ENCODE results near the gene TPCN1. TPM values are rescaled to one million over a fixed set of nuclear protein-coding genes. Genes with fewer than 3 reads are reported as not detected.

Gene TPCN1
- total and polyA plus RNA-seq, 2 experiments from 2014 or later: 14.4 to 16.2 TPM

DNA sequence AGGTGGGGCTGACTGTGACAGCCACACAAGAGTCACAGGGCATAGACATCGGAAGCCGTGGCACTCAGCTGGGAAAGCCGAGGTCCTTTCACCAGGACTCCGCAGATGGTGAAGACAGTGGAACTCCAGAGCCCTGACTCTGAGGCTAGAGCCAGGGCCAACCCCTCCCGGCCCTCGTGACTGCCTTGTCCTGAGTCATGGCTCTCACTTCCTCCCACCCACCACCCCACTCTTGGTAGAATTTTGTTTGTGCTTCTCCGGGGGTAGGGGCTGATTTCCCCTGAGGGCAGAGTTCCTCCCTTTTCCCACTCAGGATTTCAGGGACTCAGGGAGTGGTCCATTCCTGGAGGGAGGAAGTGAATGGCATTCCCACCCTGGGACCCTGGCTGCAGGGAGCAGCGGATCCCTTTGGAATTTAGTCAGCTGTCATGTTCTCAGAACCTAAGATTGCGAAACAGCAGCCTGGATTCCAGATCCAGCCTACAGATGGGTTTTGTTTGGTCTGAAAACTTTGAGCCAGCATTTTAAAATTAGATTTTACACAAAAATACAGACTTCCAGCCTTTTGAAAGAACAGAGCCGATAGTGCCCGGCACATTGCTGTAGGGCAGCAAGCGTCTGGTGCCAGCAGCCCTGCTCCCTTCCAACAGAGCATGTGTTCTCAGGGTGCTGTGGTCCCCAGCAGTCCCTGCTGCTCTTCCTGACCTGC is 50.7 kb downstream of the TPCN1 start:
- Histone ChIP-seq H3K9me2 (ENCODE audit: insufficient read depth) (no peaks in the 10 kb centered on the region), H3K79me2 (replicated peaks; ENCODE audit: insufficient read depth) (no peaks in the 10 kb centered on the region), H4K20me1 (replicated peaks; ENCODE audit: insufficient read depth) (no peaks in the 10 kb centered on the region), H3K4me1 (ENCODE audit: insufficient read depth) (no peaks in the 10 kb centered on the region), H3K27ac (ENCODE audit: low read depth) (no peak overlapping the region), H3K4me3 (no peak overlapping the region), H3K4me2 (no peak overlapping the region), H3K36me3 (ENCODE audit: insufficient read depth) (no peaks in the 10 kb centered on the region), H3F3A (replicated peaks; ENCODE audit: low read depth) (no peaks in the 10 kb centered on the region), H2AFZ (no peak overlapping the region), H3K27me3 (ENCODE audit: insufficient read depth) (no peaks in the 10 kb centered on the region)
- Mint-ChIP-seq H3K36me3 (ENCODE audit: low read depth) (peaks cover 12% of the 10 kb centered on the region), H3K27me3 (ENCODE audit: insufficient read depth, low read depth, poor library complexity) (peaks cover 10% of the 10 kb centered on the region), H3K27ac (peak overlapping the region; percentile 87), H3K9me3 (no peaks in the 10 kb centered on the region), H3K4me3 (no peak overlapping the region), H3K4me1 (peaks cover 9% of the 10 kb centered on the region)
- peak; percentile 24 for DNase-seq (ENCODE audit: low spot score)
- ATAC-seq: no peak
- no peak for TF ChIP-seq EZH2 (IDR thresholded peaks at IDR 0.05; ENCODE audit: low read depth, unreplicated experiment)
- no peak for TF ChIP-seq CREB1 (CRISPR knock-in tag; IDR thresholded peaks at IDR 0.05; ENCODE audit: low read depth)

DNA sequence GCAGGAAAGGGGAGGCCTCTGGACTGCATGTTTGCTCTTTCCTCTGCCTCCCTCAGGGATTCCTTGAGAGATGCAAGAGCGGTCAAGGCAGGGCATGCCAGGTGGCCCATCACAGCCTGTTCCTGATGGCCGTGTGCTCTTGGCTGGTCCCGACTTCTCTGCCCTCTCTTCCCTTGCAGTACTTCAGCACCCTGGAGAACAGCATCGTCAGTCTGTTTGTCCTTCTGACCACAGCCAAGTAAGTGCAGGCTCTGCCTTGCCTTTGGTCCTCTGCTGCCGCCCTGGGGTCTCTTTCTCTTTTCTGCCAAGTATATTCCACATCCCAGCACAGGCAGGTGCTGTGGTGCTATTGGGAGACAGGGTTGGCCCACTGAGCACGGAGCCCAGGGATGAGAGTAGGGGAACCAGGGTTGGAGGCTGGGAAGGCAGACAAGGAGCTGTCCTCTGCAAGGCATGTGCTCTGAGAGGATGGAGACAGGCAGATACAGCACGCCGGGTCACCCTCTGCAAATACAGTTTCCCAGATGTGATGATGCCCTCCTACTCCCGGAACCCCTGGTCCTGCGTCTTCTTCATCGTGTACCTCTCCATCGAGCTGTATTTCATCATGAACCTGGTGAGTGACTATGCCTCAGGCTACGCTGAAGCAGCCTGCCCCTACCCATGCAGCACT is 51.9 kb downstream of the TPCN1 start:
- no peak overlapping the region for H3K27ac ChIP-seq (ENCODE audit: low read depth)
- ATAC-seq: peak; percentile 71
- Mint-ChIP-seq H3K4me3 (no peak overlapping the region), H3K36me3 (ENCODE audit: low read depth) (peaks cover 7% of the 10 kb centered on the region), H3K4me1 (peaks cover 9% of the 10 kb centered on the region), H3K27me3 (ENCODE audit: insufficient read depth, low read depth, poor library complexity) (peaks cover 10% of the 10 kb centered on the region), H3K27ac (no peak overlapping the region), H3K9me3 (no peaks in the 10 kb centered on the region)
- no peaks in the 10 kb centered on the region for H3K4me1 ChIP-seq (ENCODE audit: insufficient read depth)
- H3K9me2 ChIP-seq (ENCODE audit: insufficient read depth): no peaks in the 10 kb centered on the region
- H3K4me2 ChIP-seq: no peak overlapping the region
- H2AFZ ChIP-seq: no peak overlapping the region
- H3K36me3 ChIP-seq (ENCODE audit: insufficient read depth): no peaks in the 10 kb centered on the region
- TF ChIP-seq EZH2phosphoT487 (IDR thresholded peaks at IDR 0.05; ENCODE audit: unreplicated experiment) (no peak), STAT1 (IDR thresholded peaks at IDR 0.05; ENCODE audit: unreplicated experiment) (no peak), ZNF114 (CRISPR knock-in tag; IDR thresholded peaks at IDR 0.05) (no peak), JUNB (IDR thresholded peaks at IDR 0.05; ENCODE audit: unreplicated experiment) (no peak), POLR2AphosphoS5 (IDR thresholded peaks at IDR 0.05; ENCODE audit: low read depth) (no peak)
- TF ChIP-seq, protein P1, sequence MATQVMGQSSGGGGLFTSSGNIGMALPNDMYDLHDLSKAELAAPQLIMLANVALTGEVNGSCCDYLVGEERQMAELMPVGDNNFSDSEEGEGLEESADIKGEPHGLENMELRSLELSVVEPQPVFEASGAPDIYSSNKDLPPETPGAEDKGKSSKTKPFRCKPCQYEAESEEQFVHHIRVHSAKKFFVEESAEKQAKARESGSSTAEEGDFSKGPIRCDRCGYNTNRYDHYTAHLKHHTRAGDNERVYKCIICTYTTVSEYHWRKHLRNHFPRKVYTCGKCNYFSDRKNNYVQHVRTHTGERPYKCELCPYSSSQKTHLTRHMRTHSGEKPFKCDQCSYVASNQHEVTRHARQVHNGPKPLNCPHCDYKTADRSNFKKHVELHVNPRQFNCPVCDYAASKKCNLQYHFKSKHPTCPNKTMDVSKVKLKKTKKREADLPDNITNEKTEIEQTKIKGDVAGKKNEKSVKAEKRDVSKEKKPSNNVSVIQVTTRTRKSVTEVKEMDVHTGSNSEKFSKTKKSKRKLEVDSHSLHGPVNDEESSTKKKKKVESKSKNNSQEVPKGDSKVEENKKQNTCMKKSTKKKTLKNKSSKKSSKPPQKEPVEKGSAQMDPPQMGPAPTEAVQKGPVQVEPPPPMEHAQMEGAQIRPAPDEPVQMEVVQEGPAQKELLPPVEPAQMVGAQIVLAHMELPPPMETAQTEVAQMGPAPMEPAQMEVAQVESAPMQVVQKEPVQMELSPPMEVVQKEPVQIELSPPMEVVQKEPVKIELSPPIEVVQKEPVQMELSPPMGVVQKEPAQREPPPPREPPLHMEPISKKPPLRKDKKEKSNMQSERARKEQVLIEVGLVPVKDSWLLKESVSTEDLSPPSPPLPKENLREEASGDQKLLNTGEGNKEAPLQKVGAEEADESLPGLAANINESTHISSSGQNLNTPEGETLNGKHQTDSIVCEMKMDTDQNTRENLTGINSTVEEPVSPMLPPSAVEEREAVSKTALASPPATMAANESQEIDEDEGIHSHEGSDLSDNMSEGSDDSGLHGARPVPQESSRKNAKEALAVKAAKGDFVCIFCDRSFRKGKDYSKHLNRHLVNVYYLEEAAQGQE (IDR thresholded peaks at IDR 0.05; ENCODE audit: unreplicated experiment): peak; percentile 63
- no peaks in the 10 kb centered on the region for H3K79me2 ChIP-seq (replicated peaks; ENCODE audit: insufficient read depth)
- H3K27me3 ChIP-seq (ENCODE audit: insufficient read depth): no peaks in the 10 kb centered on the region
- H4K20me1 ChIP-seq (replicated peaks; ENCODE audit: insufficient read depth): no peaks in the 10 kb centered on the region
- no peaks in the 10 kb centered on the region for H3F3A ChIP-seq (replicated peaks; ENCODE audit: low read depth)
- DNase-seq (ENCODE audit: low spot score): peak; percentile 22
- H3K4me3 ChIP-seq: no peak overlapping the region
